NCI-H128 (cell line): ENCODE results near the gene CARD8.

ENCODE experiments used
- DNase-seq: peaks from one replicate; lab custom pipeline; 2025; ENCODE audit not compliant: unreplicated experiment; lab: John Stamatoyannopoulos, UW

Gene CARD8

DNA sequence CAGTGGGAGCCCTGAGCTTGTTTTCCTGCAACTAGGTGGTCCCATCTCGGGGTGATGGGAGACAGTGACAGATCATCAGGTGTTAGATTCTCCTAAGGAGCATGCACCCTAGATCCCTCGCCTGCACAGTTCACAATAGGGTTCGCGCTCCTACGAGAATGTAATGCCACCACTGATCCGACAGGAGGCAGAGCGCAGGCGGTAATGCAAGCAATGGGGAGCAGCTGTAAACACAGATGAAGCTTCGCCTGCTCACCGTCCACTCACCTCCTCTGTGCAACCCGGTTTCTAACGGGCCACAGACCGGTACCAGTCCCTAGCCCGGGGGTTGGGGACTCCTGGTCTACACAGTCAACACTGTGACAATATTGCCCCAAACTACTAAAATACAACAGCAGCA, 38.8 kb downstream of the CARD8 start:
- no peak for DNase-seq

DNA sequence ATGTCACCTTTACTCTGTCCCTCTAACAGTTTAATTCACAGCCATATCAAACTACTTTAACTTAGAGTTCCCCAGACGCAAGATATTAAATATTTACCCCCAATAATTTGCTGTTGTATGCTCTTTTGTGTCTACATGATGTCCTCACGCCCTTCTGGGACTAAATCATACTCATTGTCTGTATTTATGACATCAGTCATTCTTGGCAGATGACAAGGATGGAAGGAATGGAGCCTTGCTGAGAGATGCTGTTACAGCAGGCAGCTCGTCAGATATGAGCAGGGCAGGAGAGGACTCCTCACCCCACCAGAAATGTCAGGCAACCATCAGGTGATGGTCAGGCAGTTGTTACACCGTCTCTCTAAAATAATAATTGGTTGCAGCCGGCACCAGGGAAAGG, 41.8 kb downstream of the CARD8 start:
- DNase-seq, result no peak

DNA sequence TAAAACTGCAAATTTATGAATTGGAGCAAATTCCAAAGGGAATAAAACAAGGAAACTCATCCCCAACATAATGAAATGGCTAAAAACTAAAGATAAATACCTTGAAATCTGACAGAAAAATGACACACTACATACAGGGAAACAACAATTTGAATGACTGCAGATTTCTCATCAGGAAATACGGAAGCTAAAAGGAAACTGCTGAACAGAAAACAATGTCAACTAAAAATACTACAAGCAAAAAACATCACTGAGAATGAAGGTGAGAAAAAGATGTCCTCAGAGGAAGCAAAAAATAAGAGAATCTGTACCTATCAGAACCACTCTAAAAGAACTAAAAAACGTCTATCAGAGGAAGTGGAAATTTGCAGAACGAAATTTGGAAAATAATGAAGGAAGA, 45.7 kb downstream of the CARD8 start:
- DNase-seq, result no peak

DNA sequence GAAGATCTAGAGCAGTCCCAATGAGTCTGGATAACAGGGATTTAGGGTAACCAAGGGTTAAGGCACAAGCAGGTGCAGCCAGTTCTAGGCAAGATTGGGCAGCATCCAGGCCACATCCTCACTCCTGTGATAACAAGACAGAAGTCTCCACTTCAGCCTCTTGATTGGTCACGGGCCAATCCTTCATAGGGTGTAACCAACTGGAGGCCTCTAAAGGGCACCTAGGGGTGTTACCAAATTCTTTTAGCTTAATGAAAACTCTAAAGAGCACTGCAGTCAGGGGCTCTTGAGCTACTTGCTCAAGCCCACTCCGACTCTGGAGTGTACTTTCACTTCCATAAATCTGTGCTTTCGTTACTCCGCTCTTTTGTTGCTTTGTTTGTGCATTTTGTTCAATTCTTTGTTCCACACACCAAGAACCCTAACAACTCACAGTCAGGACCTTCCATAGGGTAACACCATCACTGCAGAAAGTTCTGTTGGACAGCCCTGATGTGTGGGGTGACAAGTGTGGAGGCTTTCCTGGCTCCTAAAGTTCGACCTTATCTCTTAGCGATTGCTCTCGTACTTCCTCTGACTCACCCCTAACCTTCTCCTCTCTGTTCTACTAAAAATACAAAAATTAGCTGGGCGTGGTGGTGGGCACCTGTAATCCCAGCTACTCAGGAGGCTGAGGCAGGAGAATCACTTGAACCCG, 49.2 kb downstream of the CARD8 start:
- no peak for DNase-seq

DNA sequence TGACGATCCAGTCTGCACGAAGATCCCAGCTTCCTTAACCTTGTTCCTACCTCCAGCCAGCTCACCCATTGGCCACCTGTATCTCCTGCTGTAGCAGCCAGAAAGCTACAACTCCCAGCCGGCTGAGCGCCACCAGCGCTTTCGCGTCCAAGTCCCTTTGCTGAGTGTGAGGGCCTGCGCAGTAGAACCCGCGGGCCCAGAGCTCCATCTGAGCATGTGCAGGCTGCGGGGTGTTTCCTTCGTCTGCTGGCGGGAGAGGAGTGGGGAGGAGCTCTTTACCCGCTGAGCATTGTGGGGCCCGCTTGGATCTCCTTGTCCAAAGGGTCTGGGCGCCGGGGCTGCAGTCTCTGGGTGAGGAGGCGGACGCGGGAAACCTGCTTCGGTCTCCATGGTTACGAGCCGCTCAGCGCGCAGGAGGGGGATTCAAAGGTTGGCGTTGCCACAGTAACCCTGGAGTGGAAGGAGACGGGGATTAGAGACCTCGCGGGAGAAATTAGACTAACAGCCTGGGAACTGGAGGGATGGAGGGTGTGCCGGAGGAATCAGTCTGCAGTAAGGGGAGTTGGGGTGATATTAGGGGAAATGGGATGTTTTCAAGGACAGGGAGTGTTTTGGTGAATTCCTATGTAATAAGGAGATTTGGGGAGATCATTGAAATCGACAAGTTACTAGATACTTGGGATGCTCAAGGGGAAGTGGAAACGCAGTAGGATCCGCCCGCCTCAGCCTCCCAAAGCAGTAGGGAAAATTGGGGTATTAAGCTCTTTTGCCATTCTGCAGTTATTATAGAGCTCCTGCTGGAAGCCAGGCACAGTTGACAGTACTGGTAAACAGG, 51.7 kb downstream of the CARD8 start:
- DNase-seq, result peak; percentile 95

DNA sequence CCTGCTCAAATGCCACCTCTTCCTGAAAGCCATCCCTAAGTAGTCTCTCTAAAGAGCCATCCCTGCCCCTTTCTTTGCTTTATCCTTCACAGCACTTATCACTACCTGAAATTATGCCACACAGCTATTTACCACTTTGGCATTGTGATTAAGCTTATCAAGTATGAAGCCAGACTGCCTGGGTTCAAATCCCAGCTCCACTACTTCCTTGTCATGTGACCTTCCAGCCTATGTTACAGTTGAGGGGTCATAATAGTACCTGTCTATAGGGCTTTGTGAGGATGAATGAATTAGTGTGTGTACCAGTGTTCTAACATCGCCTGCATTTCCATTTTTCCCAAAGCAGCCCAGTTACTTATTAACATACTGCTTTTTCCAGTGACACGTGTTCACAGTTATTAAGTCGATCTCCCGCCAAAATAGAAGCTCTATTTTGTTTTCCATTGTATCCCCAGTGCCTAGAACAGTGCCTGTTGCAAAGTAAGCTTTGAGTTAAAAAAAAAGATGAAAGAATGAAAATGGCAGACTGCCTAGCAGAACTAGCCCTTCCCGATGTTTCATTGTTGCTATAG, 52.4 kb downstream of the CARD8 start:
- DNase-seq, result no peak

DNA sequence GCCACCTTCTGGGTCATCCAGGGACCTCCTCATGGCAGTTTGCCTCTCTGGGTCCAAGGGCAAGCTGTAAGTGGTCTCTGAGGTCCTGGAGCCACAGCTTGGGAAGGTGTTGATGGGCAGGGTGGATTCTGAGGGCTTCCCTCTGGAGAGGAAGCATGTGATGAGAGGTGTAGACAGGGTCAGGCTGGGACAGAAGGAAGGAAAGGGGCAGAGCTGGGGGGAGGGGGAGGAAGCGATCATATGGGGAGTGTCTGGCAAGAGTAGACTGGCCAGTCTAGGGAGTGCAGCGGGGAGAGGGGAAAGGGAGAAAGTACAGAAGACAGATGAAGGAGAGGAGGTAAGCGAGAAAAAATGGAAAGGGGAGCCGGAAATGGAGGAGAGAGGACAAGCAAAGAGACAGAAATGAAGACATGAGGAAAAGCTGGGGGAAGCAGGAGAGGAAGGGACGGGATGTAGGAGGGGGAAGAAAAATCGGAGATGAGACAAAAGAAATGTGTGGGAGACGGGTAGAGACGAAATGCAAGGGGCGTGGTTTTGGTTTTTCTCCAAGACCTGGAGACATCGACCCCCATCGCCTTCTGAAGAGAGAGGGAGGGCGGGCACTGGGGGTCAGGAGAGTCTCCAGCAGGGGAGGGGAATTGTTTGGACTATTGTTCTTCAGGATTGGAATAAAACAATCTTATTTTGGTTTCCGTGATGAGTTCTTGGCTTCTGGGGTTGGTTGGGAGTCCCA, 58.6 kb downstream of the CARD8 start:
- no peak for DNase-seq

DNA sequence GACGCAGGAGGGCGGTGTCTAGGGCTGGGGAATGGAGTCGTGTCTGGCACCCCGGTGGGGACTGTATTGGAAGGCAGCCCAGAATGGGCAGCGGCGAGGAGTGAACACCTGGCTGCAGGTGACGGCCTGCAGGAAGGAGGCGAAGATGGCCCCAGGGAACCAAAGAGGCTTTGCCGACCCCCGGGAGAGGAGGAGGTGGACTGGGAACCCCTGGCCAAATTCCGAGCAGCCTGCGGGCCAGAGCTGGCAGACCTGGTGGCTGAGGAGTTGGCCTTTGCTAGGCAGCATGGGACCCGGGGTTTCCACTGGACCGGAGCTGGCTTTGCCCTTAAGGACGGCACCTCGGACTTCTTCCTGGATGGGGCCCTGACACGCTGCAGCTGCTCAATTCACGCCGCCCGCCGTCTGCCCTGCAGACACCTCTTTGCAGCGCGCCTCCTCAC, 59.4 kb downstream of the CARD8 start:
- no peak for DNase-seq

DNA sequence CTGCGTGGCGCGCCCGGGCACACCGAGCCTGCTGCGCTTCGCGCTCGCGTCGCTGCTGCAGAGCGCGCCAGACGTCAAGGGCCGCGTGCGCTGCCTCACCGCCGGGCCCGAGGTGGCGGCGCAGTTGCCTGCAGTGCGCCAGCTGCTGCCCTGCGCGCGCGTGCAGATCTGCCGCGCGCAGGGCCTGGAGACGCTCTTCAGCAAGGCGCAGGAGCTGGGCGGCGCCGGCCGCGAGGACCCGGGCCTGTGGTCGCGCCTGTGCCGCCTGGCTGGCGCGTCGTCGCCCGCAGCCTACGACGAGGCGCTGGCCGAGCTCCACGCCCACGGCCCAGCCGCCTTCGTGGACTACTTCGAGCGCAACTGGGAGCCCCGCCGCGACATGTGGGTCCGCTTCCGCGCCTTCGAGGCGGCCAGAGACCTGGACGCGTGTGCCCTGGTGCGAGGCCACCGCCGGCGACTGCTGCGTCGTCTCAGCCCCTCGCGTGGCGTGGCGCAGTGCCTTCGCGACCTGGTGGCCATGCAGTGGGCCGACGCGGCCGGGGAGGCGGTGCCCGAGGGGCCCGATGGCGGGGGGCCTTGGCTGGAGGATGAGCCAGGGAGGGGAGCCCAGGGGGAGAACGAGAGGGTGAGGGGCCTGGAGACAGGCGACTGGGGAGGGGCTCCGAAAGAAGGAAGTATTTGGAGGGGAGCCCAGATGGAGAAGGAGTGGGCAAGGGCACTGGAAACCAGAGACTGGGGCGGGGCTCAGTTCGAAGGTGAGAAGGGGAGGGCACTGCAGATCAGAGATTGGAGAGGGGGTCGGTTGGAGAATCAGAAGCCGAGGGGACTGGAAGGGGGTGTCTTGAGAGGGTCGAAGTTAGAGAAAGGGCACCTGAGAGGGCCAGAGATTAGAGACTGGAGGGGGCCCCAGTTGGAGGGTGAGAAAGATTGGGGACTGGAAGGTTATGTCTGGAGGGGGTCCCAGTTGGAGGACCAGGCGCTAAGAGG, 60.6 kb downstream of the CARD8 start:
- DNase-seq, result no peak

DNA sequence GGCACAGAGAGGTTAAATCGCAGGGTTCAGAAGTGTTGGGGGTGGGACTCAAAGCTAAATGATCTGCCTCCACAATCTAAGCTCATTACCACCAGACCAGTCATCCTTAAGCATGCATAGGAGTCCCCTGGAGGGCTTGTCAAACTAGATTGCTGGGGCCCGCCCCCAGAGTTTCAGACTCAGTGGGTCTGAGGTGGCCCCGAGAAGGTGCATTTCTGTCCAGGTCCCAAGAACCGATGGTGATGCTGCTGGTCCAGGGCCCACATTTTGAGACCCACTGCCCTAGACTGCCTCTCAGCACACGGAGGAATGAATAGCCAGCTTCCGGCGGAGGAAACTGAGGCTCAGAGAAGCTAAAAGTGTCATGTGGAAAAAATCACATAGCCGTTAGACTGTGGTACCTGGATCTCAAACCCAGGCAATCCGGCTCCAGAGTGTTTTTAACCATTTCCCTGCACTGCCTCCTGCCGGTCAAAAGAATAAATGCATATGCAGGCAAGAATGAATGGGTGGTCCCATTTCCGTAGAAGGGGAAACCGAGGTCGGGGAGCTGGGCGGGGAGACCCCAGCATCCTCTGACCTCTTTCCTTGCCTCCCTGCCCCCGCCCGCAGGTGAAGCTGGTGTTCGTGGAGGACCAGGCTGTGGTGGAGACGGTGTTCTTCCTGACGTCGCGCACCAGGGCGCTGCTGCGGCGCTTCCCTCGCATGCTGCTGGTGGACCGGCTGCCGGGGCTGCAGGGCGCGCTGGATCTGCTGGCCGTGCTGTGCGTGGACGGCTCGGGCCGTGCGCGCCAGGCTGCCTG, 61.5 kb downstream of the CARD8 start:
- DNase-seq, result no peak

DNA sequence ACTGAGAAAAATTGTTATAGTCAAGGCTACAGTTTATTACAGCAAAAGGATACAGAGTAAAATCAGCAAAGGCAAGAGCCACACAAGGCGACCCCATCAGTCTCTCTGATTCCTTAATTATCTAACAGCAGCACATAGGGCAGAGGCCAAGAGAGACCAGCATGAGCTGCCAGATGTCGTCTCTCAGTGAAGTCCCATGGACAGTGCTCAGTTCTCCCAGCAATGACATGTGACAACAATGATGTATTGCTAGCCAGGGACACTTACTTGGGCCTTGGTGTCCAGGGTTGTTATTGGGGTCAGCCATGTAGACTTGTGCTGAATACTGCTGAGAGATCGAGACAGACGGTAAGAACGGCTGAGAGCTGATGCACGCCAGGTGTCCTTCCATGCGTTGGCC, 63.0 kb downstream of the CARD8 start:
- DNase-seq, result no peak

DNA sequence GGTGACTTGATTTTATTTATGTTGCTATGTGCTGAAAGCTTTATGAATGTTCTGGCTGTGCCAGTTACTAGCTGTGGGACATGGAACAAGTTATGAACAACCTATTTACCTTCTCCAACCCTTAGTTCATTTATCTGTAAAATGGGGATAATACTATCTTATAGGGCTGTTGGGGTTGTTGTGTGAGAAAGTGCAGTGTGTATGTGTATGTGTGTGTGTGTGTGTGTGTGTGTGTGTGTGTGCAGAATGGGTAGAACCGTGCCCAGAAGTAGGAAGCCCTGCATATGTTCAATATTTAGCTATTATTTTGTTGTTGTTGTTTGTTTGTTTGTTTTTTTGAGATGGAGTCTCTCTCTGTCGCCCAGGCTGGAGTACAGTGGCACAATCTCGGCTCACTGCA, 64.8 kb downstream of the CARD8 start:
- no peak for DNase-seq

DNA sequence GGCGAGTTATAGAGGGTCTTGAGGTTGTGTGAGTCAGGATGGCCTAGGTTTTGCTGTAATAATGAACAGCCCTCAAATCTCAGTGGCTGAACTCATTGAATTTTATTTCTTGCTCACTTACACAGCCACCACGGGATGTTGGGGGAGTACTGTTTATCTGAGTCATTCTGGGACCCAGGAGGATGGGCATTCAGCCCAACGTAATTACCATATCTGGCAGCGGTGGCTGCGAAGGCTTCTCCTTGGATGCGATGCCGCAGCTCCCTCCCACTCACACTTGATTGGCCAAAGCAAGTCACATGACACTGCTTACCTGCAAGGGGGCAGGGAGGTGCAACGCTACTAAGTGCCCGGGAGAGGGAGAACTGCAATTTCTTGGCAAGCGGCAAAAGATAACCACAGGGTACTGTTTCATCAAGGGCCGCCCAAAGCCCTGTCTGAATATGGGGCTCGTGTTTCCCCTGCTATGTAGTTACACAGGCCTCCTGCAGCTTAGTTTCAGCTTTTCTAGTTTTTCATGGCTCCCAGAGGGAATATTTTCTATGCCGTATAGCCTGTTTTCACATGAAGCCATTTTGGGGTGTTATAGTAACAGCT, 65.3 kb downstream of the CARD8 start:
- DNase-seq, result peak; percentile 69

DNA sequence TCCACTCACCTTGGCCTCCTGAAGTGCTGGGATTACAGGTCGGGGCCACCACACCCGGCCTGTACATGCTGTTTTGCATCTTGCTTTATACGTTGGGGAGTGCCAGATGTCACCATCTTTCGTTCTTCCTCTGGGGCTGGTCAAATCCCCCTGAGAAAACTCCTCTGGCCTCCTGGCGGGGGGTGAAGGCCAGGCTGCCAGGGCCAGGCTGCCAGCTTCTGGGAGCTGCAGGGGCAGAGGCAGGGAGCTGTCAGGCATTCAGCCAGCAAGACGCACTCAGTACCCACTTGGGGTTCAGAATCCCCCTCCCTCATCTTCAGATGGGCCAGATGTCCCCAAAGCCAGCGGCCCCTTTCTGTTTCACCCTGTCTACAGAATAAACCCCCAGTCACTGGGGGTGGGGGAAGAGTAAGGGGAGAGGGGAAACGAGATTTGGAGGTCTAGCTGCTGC, 69.1 kb downstream of the CARD8 start:
- DNase-seq, result no peak

DNA sequence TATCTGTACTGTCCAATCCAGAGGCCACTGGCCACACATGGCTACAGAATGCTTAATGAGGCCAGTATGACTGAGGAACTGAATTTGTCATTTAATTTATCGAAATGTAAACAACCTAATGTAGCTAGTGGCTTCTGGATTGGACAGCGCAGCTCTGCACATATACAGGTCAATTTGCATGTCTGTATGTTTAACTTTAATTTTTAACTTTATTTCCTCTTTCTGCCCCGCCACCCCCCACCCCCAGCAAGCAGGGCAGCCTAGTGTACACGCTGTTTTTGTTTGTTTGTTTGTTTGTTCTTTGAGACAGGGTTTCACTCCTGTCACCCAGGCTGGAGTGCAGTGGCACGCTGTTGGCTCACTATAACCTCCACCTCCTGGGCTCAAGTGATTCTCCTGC, 69.7 kb downstream of the CARD8 start:
- no peak for DNase-seq

DNA sequence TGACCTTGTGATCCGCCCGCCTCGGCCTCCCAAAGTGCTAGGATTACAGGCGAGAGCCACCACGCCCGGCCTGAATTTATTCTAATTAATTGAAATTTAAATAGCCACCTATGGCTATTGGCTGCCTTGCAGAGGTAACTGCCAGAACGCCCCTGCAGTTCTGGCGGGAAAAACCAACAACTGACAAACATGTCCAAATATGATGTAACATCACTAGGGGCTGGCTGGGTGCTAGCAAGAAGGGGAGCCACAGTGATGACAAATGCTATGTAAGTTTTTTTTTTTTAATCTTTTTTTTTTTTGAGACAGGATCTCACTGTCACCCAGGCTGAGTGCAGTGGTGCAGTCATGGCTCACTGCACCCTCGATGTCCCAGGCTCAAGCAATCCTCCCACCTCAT, 72.4 kb downstream of the CARD8 start:
- no peak for DNase-seq

DNA sequence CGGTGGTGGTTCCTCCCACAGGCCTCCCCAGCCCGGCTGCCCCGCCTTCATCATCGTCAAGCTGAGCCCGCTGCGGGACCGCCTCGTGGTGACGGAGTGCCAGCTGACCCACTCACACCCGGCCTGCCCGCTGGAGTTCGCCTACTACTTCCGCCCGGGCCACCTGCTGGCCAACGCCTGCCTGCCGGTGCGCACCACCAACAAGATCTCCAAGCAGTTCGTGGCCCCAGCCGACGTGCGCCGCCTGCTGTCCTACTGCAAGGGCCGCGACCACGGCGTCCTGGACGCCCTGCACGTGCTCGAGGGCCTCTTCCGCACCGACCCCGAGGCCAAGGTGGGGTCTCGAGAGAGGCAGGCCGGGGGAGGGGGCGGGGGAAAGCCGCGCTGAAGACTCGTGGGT, 73.3 kb downstream of the CARD8 start:
- no peak for DNase-seq

DNA sequence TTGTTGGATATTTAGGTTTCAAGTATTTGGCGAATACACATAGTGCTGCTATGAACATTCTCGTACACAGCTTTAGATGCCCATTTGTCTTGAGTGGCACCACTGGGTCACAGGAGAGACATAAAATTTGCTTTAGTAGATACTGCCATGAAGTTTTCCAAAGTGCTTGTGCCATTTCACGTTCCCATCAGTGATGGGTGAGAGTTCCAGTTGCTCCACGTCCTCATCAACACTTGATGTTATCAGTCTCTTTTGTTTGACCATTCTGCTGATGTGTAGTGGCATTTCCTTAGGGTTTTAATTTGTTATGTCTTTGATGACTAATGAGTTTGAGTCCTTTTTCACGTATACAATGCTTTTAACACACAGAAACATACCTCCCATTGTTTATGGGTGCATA, 74.2 kb downstream of the CARD8 start:
- DNase-seq, result no peak

DNA sequence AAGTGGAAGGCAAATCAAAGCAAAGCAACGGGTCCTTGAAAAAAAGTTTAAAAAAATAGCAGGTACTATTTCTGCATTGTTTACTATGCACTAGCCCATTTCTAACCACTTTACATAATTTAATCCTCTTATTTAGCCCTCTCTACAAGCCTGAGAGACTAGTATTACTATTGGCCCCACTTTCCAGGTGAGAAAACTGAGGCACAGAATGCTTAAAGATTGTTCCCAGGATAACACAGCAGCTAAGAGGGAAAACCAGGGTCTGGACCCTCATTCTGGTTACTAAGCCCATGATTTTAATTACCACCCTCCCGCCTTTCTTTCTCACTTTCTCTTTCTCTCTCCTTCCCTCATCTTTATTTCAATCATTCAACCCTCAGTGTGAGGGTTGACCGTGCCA, 79.5 kb downstream of the CARD8 start:
- no peak for DNase-seq
